ENCODE results near the gene PC. TPM values are rescaled to one million over a fixed set of nuclear protein-coding genes. Genes with fewer than 3 reads are reported as not detected.

PC gene
- total and polyA plus RNA-seq, 2 experiments from 2014 or later = 18.3 to 21.7 TPM

DNA sequence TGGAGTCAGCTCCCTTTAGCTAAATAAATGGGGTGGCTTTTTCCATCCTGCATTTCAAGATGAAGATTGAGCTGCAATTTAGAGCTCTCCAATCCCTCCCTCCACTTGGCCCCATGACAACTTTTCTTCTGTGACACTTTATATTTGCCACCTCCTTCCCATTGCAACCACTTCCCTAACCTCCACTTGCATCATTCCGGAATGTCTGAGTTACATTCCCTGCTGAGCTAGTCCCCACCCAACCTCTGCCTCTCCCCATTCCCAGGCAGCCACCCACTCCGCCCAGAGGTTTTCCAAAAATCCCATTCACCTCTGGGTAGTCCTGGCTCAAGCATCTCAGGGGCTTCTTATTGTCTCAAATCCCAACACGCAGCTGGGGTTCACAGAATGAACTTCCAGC lies 24.7 kb downstream of the PC start (continued):
- TF ChIP-seq, protein P1, sequence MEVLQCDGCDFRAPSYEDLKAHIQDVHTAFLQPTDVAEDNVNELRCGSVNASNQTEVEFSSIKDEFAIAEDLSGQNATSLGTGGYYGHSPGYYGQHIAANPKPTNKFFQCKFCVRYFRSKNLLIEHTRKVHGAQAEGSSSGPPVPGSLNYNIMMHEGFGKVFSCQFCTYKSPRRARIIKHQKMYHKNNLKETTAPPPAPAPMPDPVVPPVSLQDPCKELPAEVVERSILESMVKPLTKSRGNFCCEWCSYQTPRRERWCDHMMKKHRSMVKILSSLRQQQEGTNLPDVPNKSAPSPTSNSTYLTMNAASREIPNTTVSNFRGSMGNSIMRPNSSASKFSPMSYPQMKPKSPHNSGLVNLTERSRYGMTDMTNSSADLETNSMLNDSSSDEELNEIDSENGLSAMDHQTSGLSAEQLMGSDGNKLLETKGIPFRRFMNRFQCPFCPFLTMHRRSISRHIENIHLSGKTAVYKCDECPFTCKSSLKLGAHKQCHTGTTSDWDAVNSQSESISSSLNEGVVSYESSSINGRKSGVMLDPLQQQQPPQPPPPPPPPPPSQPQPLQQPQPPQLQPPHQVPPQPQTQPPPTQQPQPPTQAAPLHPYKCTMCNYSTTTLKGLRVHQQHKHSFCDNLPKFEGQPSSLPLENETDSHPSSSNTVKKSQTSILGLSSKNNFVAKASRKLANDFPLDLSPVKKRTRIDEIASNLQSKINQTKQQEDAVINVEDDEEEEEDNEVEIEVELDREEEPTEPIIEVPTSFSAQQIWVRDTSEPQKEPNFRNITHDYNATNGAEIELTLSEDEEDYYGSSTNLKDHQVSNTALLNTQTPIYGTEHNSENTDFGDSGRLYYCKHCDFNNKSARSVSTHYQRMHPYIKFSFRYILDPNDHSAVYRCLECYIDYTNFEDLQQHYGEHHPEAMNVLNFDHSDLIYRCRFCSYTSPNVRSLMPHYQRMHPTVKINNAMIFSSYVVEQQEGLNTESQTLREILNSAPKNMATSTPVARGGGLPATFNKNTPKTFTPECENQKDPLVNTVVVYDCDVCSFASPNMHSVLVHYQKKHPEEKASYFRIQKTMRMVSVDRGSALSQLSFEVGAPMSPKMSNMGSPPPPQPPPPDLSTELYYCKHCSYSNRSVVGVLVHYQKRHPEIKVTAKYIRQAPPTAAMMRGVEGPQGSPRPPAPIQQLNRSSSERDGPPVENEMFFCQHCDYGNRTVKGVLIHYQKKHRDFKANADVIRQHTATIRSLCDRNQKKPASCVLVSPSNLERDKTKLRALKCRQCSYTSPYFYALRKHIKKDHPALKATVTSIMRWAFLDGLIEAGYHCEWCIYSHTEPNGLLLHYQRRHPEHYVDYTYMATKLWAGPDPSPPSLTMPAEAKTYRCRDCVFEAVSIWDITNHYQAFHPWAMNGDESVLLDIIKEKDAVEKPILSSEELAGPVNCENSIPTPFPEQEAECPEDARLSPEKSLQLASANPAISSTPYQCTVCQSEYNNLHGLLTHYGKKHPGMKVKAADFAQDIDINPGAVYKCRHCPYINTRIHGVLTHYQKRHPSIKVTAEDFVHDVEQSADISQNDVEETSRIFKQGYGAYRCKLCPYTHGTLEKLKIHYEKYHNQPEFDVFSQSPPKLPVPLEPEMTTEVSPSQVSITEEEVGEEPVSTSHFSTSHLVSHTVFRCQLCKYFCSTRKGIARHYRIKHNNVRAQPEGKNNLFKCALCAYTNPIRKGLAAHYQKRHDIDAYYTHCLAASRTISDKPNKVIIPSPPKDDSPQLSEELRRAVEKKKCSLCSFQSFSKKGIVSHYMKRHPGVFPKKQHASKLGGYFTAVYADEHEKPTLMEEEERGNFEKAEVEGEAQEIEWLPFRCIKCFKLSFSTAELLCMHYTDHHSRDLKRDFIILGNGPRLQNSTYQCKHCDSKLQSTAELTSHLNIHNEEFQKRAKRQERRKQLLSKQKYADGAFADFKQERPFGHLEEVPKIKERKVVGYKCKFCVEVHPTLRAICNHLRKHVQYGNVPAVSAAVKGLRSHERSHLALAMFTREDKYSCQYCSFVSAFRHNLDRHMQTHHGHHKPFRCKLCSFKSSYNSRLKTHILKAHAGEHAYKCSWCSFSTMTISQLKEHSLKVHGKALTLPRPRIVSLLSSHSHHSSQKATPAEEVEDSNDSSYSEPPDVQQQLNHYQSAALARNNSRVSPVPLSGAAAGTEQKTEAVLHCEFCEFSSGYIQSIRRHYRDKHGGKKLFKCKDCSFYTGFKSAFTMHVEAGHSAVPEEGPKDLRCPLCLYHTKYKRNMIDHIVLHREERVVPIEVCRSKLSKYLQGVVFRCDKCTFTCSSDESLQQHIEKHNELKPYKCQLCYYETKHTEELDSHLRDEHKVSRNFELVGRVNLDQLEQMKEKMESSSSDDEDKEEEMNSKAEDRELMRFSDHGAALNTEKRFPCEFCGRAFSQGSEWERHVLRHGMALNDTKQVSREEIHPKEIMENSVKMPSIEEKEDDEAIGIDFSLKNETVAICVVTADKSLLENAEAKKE (CRISPR knock-in tag; IDR thresholded peaks at IDR 0.05) = no peak
- TF ChIP-seq EZH2phosphoT487 (IDR thresholded peaks at IDR 0.05; ENCODE audit: unreplicated experiment) = no peak
- no peak for TF ChIP-seq JUNB (IDR thresholded peaks at IDR 0.05; ENCODE audit: unreplicated experiment)

GRCh38 chr11:66932543-66932942 lies 25.6 kb downstream of the PC start:
- Histone ChIP-seq H3K4me1 (ENCODE audit: insufficient read depth) (no peaks in the 10 kb centered on the region), H4K20me1 (replicated peaks; ENCODE audit: insufficient read depth) (no peaks in the 10 kb centered on the region), H3K4me3 (no peak overlapping the region), H3K4me2 (no peak overlapping the region), H3K79me2 (replicated peaks; ENCODE audit: insufficient read depth) (no peaks in the 10 kb centered on the region), H3F3A (replicated peaks; ENCODE audit: low read depth) (no peaks in the 10 kb centered on the region), H3K27me3 (ENCODE audit: insufficient read depth) (no peaks in the 10 kb centered on the region), H3K27ac (ENCODE audit: low read depth) (no peak overlapping the region), H3K9me2 (ENCODE audit: insufficient read depth) (no peaks in the 10 kb centered on the region), H2AFZ (no peak overlapping the region), H3K36me3 (ENCODE audit: insufficient read depth) (no peaks in the 10 kb centered on the region)
- no peaks in the 10 kb centered on the region for H3K27me3 Mint-ChIP-seq (ENCODE audit: insufficient read depth, low read depth, poor library complexity)
- DNase-seq (ENCODE audit: low spot score) (no peak), ATAC-seq (no peak)
- no peak overlapping the region for H3K4me3 Mint-ChIP-seq
- no peaks in the 10 kb centered on the region for H3K9me3 Mint-ChIP-seq
- H3K27ac Mint-ChIP-seq = no peak overlapping the region
- H3K4me1 Mint-ChIP-seq = peaks cover 6% of the 10 kb centered on the region; the same call in 2 of the 3 replicates
- no peaks in the 10 kb centered on the region for H3K36me3 Mint-ChIP-seq (ENCODE audit: low read depth)
- TF ChIP-seq NANOG (IDR thresholded peaks at IDR 0.05; ENCODE audit: borderline replicate concordance) (no peak), JUNB (IDR thresholded peaks at IDR 0.05; ENCODE audit: unreplicated experiment) (no peak), CREB1 (CRISPR knock-in tag; IDR thresholded peaks at IDR 0.05; ENCODE audit: low read depth) (no peak), ZNF114 (CRISPR knock-in tag; IDR thresholded peaks at IDR 0.05) (no peak), STAT1 (IDR thresholded peaks at IDR 0.05; ENCODE audit: unreplicated experiment) (no peak)
- TF ChIP-seq, protein P1 (CRISPR knock-in tag; IDR thresholded peaks at IDR 0.05) = no peak
- TF ChIP-seq, protein P2, sequence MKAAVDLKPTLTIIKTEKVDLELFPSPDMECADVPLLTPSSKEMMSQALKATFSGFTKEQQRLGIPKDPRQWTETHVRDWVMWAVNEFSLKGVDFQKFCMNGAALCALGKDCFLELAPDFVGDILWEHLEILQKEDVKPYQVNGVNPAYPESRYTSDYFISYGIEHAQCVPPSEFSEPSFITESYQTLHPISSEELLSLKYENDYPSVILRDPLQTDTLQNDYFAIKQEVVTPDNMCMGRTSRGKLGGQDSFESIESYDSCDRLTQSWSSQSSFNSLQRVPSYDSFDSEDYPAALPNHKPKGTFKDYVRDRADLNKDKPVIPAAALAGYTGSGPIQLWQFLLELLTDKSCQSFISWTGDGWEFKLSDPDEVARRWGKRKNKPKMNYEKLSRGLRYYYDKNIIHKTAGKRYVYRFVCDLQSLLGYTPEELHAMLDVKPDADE (IDR thresholded peaks at IDR 0.05) = no peak
